Stimulated activated CD4-positive, alpha-beta T cell treated with anti-CD3 and anti-CD28 coated beads, TNF-alpha, amount 100 ng/mL, for 24 hours (primary cell): Measurements from ENCODE around the gene LYPD3.
"Not testable (repeated sequence)": the region's sequence is repeated elsewhere in the genome, so short reads cannot be mapped to it uniquely, and the experiment has no call there.

Experiments used
- DNase-seq, 3 experiments: peaks; one replicate each; pipeline ENCODE4 v3.0.0-alpha.2; 2020; ENCODE audit warnings: low read depth in 3 of 3

LYPD3 gene

DNA sequence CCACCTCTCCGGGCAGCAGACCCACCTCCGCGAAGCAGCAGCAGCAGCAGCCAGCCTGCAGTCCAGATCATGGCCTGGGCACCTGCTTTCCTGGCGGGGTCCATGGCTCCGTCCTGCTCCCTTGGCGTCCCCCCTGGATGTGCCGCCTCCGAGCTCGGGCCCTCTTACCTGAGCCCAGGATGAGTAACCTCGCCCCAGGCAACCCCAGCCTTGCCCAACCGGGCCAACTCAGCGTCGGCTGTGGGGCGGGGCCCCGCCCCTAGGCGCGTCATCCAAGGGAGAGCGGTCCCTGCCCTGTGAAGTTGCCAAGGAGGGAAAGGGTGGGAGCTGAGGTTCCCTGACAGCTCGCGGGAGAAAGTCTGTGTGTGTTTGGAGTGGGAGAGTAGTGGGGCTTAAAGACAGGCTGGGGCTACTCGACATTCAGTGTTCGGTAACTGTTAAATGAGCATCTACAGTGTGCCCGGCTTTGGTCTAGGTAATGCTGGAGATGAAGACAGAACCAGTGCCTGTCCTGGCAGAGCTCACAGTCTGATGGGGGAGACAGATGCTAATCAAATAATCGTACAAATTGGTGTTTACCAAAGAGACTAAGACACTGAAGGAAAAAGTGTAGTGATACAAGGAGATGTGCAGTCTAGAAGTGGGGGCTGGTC, at the start of gene LYPD3:
Gene LYPD3, minus strand, starts transcription at position 141 of the 653 bp plus-strand sequence. Its CDS starts 37 bp downstream, at position 104.
- peak in 1 of 3 experiments; percentile 9 for DNase-seq

DNA sequence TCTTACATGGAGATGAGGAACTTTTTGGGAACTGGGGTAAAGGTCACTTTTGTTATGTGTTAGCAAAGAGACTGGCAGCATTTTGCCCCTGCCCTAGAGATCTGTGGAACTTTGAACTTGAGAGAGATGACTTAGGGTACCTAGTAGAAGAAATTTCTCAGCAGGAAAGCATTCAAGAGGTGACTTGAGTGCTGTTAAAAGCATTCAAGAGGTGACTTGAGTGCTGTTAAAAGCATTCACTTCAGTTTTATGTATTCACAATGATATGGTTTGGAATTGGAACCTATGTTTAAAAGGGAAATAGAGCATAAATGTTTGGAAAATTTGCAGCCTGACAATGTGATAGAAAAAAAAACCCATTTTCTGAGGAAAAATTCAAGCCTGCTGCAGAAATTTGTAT, 47.0 kb upstream of the LYPD3 start:
- not testable (repeated sequence) for DNase-seq

DNA sequence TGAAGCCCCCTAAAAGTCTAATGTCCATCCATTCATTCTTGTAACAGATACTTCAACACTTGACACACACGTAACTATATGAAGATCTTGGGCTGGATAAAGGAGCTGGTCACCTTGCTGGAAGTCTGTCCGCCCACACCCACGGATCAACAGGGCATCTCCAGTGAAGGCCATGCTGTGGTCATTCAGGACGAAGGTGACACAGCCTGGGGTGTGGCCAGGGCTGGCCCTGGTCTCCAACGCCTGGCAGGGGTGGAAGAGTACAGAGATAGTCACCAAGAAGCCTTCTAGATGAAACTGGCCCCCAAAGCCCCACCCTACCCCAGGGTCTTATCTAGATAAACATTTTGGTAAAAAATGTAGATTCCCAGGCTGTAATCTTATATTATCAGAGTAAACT, 45.9 kb upstream of the LYPD3 start:
- no peak for DNase-seq

DNA sequence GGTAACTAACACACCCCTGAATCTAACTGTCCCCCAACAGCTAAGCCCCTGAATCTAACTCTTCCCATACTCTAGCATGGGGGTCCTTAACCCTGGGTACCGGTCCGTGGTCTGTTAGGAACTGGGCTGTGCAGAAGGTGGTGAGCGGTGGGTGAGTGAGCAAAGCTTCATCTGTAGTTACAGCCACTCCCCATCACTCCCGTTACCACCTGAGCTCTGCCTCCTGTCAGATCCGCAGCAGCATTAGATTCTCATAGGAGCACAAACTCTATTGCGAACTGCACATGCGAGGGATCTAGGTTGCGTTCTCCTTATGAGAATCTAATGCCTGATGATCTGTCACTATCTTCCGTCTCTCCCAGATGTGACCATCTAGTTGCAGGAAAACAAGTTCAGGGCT, 45.3 kb upstream of the LYPD3 start:
- no peak for DNase-seq

DNA sequence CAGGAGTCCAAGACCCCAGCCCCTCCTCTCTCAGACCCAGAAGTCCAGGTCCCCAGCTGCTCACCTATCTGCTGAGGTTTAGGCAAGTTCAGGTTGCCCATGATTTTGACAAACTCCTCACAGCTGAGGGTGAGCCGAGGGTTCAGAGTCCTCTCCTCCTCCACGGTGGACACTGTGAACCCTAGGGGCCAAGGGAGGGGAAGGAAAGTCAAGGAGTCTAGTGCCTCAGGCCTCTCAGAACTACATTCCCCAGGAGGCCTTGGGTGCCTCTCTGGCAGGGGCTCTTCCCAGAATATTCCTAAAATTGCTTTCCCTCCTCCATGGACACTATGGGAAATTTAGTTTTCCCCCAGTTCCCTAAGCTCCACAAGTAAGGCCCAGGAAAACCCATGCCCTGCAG, 42.5 kb upstream of the LYPD3 start:
- no peak for DNase-seq

DNA sequence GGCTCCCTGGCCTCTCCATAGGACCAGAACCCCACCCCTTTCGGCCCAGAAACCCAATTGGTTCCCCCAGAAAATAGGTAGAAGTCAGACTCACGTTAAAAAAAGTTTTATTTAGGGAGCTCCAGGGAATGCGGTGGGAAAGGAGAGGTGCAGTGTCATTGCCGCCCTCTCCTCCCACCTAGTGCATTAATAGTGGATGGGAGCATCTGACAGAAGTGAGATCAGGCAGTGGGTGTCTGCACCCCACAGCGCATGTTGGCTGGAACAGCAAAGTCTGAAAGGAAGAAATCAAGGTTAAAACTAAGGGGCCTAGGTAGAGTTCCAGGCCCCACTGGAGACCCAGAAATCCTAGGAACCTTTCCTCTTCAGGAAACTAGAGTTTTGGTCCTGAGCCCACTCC, 41.2 kb upstream of the LYPD3 start:
- DNase-seq, result no peak

DNA sequence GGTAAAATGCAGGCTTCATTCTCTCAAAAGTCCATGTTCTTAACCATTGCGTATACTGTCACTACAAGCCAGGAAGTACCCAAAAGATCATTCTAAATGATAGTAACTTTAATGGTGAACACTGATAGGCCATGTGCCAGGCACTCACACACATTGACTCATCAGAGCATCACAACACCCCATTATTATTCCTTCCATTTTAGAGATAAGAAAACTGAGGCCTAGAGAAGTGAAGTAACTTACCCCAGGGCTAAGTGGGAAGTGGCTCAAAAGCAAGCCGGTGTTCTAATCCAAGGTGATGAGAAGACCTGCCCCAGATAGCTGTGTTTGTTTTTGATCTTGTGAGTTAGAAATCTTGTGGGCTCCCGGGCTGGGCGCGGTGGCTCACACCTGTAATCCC, 40.5 kb upstream of the LYPD3 start:
- DNase-seq, result no peak

- no peak for DNase-seq
Observed at GRCh38 chr19:43505186-43505456, 39.7 kb upstream of the LYPD3 start.

- DNase-seq, result peak in 1 of 3 experiments; percentile 37
Observed at GRCh38 chr19:43504426-43505185, 39.2 kb upstream of the LYPD3 start, which contains the start of gene PHLDB3. PHLDB3 (minus strand) TSS chr19:43504746; CDS start chr19:43504118, 628 bp downstream.

DNA sequence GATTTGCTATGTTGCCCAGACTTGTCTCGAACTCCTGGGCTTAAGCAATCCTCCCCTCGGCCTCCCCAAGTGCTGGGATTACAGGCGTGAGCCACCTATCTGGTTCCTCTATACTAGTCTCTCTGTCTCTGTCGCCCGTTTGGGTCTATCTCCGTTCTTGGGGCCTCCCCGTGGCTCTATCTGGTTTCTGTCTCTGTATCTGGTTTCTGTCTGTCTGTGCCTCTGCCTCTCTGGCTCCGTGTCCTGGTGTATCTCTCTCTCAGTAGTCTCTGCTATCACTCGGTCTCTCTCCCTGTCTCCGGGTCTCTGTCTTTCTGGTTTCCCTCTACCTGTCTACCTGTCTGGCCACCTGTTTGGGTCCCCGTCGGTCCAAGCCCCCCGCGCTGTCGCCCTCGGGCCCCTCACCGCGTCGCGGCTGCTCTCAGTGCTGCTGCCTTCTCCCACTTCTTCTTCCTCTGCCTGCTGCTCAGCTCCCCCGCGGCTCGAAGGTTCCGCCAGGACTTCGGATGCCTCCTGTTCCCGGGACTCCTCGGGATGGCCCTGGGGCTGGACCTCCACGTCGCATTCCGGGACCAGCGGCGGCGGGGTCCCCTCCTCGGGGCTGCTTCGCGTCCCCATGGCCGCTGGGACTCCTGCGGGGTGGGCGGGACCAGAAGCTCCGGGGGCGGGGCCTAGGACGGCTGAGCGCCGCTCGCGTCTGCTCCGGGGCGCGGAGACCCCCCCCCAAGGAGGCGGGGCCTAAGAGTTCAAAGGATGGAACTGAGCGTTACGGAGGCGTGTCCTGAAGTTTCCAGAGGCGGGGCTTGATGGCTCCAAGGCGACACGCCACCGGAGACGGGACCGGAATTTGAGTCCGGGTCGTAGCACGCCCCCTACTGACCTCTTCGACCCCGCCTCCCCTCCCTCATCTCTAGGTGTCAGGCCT, 38.4 kb upstream of the LYPD3 start:
- peak; percentile 98 to 100 (median 98) for DNase-seq

GRCh38 chr19:43502419-43502976, 37.1 kb upstream of the LYPD3 start:
- no peak for DNase-seq

DNA sequence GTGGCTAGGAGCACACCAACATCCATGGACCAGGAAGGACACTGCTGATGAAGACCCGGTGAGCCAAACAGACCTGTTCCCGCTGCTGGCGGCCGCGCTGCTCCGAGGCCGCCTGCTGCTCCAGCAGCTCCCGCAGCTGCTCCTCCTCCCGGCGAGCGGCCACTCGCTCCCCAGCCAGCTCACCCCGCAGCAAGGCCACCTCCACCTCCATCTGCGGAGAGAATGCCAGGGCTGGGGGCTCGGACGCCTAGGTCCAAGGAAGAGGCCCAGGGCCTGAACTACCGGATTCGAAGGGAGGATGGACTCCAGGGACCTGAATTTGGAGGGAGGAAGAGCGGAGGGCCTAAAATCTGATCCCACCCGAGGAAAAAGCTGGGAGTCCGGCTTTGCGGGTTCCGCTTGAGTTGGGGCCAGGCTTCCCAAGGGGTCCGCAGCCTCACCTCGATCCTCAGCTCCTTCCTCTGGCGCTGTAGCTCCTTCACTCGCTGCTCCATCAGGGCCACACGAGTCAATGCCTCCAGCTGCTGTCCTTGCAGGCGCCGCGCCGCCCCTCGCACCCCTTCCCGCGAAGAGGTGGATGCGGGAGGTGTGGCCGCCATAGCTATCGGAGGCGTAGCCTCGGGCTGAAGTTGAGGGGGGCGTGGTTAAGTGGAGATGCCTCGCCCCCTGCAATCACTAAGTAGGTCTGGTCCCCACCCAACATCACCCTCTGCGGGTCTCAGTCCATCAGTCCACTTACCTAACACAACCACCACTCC, 36.4 kb upstream of the LYPD3 start:
- no peak for DNase-seq

- DNase-seq, result no peak
Observed at GRCh38 chr19:43499042-43499441, 33.6 kb upstream of the LYPD3 start.

GRCh38 chr19:43498233-43498842, 32.9 kb upstream of the LYPD3 start:
- DNase-seq, result no peak

- DNase-seq, result no peak
Observed at GRCh38 chr19:43496960-43497359, 31.6 kb upstream of the LYPD3 start.

DNA sequence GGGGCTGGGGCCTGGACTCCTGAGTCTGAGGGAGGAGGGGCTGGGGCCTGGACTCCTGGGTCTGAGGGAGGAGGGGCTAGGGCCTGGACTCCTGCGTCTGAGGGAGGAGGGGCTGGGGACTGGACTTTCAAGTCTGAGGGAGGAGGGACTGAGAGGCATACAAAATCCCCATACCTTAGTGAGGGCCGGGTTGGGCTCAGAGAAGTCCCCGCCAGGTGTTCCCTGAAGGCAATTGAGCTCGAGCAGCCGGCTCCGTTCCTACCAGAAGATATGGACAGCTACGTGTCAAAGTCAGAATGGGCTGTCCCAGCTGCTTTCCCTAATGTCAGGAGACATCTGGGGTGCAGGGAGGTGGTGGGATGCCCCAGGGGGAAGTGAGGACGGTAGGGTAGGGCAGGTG, 29.7 kb upstream of the LYPD3 start:
- no peak for DNase-seq

DNA sequence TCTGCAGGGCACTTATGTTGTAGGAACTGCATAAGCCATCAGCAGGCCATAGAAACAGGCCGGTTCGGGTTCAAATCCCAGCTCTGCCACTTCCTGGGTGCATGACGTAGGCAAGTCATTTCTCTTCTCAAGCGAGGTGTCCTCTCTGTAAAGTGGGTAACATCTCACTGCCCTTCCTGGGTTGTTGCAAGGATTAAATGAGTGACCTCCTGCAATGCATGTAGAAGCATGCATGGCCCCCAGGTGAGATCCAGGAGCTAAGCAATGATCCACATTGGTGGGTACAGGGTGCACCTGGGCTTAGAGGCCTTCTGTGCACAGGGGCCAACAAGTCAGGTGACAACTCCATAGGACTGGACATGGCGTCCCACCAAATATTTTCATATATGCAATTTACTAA, 25.4 kb upstream of the LYPD3 start:
- DNase-seq, result no peak

DNA sequence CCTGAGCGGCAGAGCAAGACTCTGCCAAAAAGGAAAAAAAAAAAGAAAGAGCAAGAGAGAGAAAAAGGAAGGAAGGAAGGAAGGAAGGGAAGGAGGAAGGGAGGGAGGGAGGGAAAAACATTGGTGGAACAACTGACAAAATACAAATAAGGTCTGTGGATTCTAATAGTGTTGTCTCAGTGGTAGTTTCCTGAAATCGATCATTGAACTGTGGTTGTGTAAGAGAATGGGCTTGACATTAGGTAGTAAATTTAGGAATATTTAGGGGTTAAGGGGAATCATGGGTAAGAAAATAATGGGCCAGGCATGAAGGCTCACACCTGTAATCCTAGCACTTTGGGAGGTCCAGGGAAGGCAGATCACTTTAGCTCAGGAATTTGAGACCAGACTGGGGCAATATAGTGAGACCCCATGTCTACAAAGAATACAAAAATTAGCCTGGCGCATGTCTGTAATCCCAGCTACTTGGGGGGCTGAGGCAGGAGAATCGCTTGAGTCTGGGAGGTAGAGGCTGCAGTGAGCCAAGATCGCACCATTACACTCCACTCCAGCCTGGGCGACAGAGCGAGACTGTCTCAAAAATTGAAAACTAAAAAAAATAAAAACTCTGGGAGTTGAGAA, 24.7 kb upstream of the LYPD3 start:
- DNase-seq, result no peak

GRCh38 chr19:43489310-43489709, 23.9 kb upstream of the LYPD3 start:
- no peak for DNase-seq

- DNase-seq, result no peak
Observed at GRCh38 chr19:43488179-43488578, 22.8 kb upstream of the LYPD3 start.

DNA sequence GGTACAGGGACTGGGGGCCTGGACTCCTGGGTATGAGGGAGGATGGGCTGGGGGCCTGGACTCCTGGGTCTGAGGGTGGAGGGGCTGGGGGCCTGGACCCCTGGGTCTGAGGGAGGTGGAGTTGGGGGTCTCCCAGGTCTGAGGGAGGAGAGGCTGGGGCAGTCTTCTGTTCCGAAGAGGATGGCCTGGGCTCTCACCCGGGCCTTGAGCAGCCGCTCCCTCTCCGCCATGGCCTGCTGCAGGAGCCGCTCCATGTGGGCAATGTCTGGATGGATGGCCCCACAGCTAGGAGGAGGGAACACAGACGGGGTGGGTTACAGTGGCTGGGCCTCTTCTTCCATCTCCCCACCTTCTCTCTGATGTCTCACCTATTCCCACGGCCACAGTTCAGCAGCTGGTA, 21.0 kb upstream of the LYPD3 start:
- no peak for DNase-seq
